HUDEP-2 (cell line): ENCODE data around the gene KISS1.
"Not testable (repeated sequence)": the region's sequence is repeated elsewhere in the genome, so short reads cannot be mapped to it uniquely, and the experiment has no call there.

Experiments used
- DNase-seq, 76 experiments: peaks; one replicate each; lab custom pipeline; 2025; ENCODE audit not compliant: unreplicated experiment in 76 of 76; lab: John Stamatoyannopoulos, UW

Gene KISS1, protein sequence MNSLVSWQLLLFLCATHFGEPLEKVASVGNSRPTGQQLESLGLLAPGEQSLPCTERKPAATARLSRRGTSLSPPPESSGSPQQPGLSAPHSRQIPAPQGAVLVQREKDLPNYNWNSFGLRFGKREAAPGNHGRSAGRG

DNA sequence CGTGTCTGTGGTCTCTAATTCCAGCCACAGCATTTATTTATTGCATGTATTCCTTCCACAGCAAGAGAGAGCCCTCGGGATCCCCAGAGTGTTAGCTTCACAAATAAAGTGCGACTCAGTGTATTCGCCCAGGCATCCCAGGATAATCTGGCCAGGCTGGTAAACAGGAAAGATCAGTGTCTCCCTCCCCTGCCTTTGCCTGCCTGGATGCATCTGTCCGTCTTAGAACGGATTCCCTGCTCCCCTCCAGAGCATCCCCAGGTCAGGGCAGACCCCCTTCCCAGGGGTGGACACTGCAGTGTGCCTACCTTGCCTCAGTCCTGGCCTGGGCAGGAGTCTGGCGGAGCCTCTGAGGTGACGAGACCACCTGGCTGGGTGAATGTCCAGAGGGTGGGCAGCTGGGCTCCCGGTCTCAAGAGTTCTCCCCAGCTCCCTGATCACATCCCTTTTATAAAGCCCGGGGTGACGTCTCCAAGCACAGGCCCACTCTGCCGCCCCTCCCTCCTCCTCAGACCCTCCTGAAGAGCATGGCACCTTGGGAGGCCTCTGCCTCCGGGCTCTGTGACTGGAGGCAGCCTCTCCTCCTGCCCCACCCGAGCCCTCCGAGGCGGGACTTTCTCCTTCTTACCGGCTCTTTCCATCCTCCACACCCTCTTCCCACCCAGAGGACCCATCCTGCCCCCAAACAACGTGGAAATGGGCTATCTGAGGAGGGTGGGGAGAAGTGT lies at the start of gene KISS1:
Gene KISS1 (minus strand): TSS at position 424 of the 728 bp plus-strand sequence. CDS start 3,615 bp downstream, outside the sequence.
- DNase-seq: no peak

DNA sequence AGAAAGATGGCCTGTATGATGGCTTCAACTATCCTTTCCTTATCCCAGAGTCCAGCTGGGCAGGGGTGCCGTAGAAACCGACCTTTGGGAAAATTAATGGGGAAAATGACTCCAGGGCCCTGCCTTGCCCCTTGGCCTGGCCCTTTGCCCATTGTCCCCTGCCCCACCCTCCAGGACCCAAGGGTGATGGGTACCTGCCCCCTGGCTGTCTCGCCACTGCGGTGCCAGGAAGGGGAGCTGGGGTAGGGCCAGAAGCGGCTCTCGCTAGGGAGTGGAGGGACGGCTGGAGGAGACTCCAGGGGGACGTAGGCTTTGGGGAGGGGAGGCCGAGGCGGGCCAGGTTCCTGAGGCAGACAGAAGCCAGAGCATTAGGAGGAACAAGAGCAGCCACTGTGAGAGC lies 46.6 kb upstream of the KISS1 start:
- no peak for DNase-seq

DNA sequence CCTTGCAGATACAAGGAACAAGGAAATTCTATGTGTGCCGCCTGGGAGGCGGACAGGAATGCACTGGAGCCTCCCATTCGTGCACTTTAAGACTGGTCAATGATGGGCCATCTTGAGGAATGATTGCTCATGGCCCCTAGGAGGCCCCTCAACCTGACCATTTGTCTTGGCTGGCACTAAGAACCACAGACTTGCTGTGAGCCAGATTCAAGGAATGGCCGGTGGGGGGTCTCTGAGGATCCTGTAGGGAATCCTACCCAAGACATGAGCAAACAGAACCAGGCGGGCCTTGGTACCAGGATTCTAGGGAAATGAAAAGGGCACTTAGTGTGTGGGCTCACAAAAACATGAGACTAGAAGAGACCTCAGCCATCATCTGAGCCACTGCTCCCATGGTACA lies 45.6 kb upstream of the KISS1 start:
- DNase-seq: no peak

DNA sequence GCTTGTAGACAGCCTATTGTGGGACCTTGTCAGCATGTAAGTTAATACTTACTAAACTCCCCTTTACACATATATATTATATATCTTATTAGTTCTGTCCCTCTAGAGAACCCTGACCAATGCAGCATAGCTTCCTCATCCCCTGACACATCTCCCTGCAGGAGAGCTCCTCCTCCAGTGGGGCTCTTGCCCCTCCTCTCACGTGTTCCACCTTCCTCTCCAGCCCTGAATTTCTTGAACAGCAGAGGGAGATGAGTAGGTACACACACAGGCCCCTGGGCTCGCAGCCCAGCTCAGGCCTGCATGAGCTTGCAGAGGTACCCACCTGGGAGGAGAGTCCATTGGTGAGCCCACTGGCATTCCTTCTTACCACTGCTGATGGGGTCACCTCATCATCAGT lies 44.8 kb upstream of the KISS1 start:
- no peak for DNase-seq

DNA sequence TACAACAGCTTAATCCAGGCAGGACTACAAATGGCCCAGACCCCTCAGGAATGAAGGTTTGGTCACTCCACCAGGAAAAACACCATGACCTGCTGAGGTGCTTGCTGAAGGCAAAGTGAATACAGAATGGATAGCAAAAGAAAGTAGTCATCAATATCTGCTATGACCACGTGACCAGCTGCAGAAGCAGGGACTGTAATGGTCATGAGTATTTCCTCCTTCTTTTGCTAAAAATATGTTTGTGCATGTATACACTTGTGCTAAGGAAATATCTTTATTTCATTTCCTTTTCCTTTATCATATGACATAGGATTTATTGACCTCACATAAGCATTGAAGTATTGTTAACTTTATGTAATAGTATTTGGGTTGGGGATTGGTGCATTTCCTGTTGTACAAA lies 43.9 kb upstream of the KISS1 start:
- DNase-seq: no peak

DNA sequence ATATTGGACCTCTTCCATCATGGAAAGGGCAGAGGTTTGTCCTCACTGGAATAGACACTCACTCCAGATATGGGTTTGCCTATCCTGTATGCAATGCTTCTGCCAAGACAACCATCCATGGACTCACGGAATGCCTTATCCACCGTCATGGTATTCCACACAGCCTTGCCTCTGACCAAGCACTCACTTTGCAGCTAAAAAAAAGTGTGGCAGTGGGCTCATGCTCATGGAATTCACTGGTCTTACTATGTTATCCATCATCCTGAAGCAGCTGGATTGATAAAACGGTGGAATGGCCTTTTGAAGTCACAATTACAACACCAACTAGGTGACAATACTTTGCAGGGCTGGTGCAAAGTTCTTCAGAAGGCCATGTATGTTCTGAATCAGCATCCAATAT lies 43.1 kb upstream of the KISS1 start:
- DNase-seq: not testable (repeated sequence)

DNA sequence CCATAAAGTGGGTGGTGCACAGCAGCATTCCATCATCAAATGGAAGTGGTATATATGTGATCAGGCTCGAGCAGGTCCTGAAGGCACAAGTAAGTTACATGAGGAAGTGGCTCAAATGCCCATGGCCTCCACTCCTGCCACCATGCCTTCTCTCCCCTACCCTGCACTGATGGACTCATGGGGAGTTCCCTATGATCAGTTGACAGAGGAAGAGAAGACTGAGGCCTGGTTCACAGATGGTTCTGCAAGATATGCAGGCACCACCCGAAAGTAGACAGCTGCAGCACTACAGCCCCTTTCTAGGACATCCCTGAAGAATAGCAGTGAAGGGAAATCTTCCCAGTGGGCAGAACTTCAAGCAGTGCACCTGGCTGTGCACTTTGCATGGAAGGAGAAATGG lies 42.2 kb upstream of the KISS1 start:
- DNase-seq: peak in 5 of 76 experiments; percentile 4 to 38 (median 17)

DNA sequence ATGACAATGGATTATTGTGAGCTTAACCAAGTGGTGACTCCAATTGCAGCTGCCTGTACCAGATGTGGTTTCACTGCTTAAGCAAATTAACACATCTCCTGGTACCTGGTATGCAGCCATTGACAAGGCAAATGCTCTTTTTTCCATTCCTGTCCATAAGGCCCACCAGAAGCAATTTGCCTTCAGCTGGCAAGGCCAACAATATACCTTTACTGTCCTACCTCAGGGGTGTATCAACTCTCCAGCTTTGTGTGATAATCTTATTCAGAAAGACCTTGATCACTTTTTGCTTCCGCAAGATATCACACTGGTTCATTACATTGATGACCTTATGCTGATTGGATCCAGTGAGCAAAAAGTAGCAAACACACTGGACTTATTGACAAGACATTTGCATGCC lies 41.2 kb upstream of the KISS1 start:
- not testable (repeated sequence) for DNase-seq

DNA sequence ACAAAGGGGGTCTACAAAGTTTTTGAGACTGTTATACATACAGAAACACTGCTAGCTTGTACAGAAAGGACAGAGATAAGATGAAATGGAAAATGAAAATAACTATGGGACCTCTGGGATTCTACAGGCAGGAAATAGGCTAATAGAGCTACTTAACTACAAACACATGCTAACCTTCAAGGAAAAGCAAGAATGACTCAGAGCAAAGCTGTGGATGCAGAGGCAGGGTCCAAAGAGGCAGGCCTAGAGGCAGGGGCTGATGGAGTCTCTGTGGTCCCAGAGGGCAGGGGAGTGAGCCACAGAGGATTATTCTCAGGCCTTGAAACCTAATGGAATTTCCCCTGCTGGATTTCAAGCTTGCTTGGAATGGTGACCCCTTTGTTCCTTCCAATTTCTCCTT lies 36.2 kb upstream of the KISS1 start:
- DNase-seq: no peak

DNA sequence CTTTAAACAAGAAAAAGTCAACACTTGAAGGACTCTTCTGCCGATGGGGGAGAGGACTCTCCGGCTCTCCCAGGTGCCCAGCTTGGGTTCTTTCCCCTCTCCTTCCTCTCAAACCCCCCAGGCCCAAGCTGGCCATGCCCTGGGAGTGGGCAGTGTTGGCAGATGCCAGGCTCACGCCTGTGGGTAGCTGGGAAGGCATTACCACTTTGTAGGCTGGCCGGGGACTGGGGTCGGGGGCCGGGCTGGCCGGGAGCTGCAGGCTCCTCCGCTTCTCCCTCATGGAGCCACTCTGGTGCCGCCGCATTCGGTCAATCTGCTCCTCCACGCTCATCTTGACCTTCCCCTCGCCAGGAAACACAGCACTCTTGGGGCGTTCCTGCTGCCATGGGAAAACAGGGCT lies 33.9 kb upstream of the KISS1 start:
- no peak for DNase-seq

DNA sequence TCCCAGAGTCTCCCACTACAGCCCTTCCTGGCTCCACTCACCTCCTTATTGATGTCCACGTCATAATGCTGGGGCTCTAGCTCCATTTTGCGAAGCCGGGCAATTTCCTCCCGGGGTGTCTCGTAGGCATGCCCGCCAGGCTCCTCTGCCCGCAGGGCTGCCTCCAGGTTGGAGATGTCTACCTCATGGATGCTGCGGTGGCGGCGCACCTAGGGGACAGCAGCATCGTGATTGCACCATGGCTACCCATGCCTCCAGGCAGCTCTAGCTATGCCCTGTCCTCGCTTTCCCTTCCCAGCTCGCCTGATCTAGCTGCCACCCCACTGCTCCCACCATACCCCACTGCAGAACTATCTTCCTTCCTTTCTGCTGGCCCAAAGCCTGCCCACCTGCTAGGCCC lies 32.6 kb upstream of the KISS1 start:
- peak in 4 of 76 experiments; percentile 4 to 22 (median 18) for DNase-seq

DNA sequence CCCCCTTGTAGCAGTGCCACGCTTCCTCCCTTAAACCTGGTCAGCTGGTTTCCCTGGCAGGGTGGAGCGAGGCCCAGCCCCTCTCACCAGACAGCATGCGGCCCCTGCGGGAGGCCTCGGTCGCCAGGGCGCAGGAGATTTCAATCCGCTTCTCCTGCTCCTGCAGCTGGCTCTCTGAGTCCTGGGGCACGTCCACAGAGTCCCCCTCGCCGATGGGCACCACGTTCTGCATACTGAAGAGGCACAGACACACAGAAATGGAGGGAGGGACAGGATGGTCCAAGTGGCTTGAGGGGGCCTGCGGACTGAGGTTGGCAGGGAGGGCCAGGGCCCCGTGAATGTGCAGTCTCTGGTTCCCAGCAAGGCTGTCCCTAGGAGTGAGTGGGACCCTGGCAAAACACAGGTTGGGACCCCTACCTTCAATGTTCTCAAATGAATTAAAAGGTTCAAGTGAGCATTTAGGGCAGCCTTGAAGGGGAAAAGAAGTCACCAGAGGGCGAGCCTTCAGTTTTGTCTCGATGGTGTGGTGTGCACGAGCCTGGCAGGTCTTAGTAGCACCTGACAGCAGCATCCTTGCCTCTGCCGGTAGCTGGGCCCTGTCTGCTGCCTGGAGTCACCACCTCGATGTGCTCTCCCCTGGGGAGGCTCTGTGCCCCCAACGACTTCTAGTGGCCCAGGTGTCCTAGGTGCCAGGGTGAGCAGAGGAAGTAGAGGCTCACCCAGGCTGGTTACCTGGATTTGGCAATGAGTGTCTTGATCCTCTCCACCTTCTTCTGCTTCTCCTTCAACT lies 31.9 kb upstream of the KISS1 start:
- DNase-seq: no peak

DNA sequence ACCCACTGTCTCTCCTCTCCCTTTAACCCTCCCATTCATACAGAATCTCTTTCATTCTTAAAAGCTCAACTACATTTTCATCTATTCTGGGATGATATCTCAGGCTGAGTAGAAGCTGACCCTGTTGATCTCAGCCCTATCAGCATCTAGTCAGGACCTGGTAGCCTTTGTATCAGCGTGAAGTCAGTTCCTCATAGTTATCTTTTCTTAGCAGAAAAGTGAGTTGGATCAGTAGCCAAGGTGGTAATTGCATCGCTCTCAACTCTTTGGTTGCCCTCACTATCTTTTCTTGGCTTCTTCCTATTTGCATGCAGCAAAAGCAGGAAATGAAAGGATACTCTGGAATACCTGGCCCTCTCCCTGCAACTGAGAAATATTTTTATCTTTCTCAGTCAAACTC lies 31.1 kb upstream of the KISS1 start:
- DNase-seq: peak in 27 of 76 experiments; percentile 6 to 60 (median 18)

DNA sequence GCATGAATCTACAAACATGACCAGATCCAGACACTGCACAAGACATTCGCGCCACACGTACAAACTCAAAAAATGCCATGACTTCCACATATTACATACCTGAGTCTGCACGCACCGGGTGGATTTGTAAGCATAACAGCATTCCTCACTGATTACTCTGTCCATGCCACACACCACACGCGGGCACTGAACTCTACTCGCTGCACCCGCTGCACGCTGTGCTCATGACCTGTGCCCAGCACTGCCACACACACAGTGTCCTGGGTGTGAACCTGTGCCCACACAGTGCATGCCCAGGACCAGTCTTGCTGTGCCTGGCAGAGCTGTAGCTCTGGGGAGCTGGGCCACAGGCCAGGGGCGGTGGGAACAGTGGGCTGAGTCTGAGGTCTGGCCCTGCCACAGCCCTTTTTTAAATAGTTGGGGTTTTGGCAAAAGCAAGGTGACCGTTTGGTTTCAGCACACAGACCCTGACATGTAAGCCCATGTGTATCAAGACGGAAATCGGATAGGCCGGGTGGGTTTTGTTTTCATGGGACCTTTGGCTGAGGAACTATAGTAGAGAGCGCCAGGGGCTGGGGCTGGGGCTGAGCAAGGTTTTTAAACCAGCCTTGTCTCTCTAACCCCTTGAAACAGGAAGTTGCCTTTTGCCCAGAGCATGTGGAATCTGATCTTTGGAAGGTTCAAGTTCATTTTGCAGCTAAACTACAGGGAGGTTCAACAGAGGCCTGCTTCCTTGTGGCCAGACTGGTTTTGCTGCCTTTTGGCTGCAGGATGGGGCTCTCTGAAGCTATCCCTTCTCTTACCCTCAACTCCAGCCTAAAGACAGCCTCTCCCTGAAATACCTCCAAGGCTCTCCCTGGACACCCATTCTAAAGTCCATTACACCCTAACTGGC lies 29.8 kb upstream of the KISS1 start:
- no peak for DNase-seq

DNA sequence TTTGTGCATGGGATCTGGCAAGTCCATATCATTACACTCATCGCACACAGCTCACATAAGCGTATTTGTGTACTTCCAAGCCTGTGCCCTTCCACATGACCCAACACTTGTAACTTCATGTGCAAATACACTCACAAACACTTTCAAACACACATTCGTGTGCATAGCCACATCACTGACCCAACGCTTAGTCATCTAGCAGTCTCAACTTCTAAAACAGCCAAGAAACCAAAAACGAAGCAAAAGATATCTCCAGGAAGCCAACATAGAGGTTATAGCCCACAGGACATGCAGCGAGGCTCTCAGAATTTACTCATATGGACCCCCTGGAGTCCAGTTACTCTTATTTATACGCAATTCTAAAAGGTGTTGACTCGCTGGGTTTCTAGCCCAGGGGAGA lies 28.4 kb upstream of the KISS1 start:
- DNase-seq: no peak

DNA sequence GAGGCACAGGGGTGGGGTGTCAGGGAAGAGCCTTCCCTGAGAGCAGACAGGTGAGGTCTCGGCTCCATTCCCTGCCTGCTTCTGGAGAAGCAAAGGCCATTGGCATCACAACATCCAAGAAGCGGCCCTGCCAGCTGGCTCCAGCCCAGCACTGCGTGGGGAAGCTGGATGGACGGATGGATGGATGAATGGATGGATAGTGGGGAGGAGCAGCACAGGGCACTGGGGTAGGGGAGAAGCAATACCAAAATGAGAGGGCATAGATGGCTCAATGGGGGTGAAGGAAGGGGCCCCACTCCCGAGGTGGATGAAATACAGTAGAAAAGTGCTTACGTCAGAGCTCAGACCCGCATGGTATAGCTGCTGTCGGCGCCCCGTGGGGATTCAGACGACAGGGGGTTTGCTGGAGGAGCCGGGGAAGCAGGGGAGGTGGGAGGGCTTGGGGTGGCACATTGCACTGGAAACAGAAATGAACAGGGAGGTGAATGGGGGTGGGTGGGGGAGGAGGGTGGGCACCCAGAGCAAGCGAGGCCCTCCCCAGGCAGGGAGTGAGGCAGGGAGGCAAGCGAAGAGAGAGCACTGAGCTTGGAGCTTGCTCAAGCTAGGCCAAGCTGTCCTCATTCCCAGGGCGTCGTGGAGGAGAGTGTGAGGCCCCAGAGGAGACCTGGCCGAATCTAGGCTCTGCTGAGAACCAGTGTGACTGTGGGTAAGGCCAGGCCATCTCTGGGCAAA lies 27.0 kb upstream of the KISS1 start:
- DNase-seq: no peak

DNA sequence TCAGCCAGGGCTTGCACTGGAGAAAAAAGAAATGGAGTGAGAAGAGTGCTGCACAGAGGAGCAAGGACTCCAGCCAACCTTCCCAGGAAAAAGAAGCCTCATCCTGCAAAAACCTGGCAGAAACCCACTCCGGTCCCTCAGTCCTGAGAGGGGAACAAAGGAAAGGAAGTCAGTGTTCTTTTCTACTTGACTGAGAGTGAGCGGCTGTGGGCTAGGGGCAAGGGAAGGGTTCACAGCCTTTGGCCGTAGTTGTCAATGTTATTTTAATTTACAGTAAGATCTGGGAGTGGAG lies 26.4 kb upstream of the KISS1 start:
- no peak for DNase-seq

DNA sequence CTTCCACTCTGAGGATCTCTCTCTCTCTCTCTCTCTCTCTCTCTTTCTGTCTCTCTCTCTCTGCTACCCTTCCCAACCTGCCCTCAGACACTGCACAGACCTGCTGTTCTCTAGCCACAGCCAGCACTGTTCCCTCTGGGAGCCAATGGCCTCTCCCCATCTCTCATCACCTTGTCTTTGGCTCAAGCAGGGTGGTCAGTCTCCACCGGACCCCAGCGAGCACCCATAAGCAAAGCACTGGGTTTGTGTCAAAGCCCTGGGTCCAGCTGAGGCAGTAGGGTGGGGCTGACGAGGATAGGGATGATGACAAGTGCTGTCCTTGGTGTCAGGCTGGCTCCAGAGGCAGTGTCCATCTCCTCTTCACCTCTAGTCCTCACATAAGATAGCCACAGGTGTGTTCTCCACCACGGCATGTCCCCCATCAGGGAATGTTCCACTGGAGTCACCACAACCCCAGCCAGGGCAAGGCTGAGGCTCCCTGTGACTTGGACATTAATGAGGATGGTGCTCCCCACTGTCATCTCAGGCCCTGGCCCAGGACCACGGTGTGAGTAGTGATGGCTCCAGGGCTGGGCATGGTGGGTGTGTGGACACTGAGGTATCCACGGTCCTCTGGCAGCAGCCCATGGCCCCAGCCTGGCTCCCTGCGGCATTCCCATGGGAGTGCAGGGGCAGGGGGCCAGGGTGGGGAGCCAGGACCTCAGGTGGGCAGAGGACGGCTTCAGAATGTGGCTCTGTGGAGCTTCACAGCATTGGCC lies 25.9 kb upstream of the KISS1 start:
- no peak for DNase-seq

DNA sequence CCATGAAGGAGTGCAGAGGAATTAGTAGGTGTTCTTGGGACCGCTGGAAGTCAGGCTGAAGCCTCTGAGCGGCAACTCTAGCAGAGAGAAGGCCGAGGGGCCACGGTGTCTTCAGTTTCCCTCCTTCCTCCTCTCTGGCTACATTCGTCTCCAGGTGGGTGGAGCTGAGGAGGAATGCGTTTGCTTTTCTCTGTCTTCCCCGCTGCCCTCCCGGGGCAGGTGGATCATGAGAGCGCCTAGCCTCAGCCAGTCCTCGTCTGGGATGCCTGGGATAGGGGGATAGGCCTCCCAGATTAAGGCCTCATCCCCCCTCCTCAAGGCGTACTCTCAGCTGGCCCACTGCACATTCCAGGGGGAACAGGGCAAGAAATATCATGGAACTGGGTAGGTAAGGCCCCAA lies 25.0 kb upstream of the KISS1 start:
- DNase-seq: no peak
